GM23338 (cell line): ENCODE results near the gene UCK1. TPM values are rescaled to one million over a fixed set of nuclear protein-coding genes. Genes with fewer than 3 reads are reported as not detected.
A peak's percentile ranks its signal among the peaks of the same experiment; 100 is the strongest.

ENCODE experiments used
- ATAC-seq: fragments of 200-7000 bp; cut with Tn5 transposase; 3 replicates; pipeline ENCODE4 v1.9.1; 2020
- DNase-seq: peaks from one replicate; pipeline ENCODE4 v3.0.0-alpha.2; 2015; ENCODE audit warnings: low spot score
- H2AFZ ChIP-seq: fragments of 200-600 bp; sonication (generic); 2 replicates; pipeline ENCODE4 v1.8.0; 2016; ENCODE audit warnings: antibody characterized with exemption, mild to moderate bottlenecking, moderate library complexity
- H3F3A ChIP-seq: fragments of 200-600 bp; sonication (generic); replicated peaks from 2 replicates; pipeline ENCODE4 v1.8.0; 2017; ENCODE audit warnings: antibody characterized with exemption, mixed run types, low read depth
- H3K27ac ChIP-seq: fragments of 200-600 bp; sonication (generic); 2 replicates; pipeline ENCODE4 v1.6.1; 2016; ENCODE audit warnings: low read depth
- H3K27me3 ChIP-seq: fragments of 200-600 bp; sonication (generic); 2 replicates; pipeline ENCODE4 v1.8.0; 2016; ENCODE audit warnings: mild to moderate bottlenecking, mixed run types, moderate library complexity; ENCODE audit not compliant: insufficient read depth
- H3K36me3 ChIP-seq: fragments of 200-600 bp; sonication (generic); 2 replicates; pipeline ENCODE4 v1.8.0; 2016; ENCODE audit warnings: mild to moderate bottlenecking; ENCODE audit not compliant: insufficient read depth
- H3K4me1 ChIP-seq: fragments of 200-600 bp; sonication (generic); 2 replicates; pipeline ENCODE4 v1.8.0; 2016; ENCODE audit warnings: mild to moderate bottlenecking, moderate library complexity; ENCODE audit not compliant: insufficient read depth
- H3K4me2 ChIP-seq: fragments of 200-600 bp; sonication (generic); 2 replicates; pipeline ENCODE4 v1.7.1; 2017; ENCODE audit warnings: mixed run types
- H3K4me3 ChIP-seq: fragments of 200-600 bp; sonication (generic); 2 replicates; pipeline ENCODE4 v1.6.1; 2016; ENCODE audit warnings: mixed run types
- H3K79me2 ChIP-seq: fragments of 200-600 bp; sonication (generic); replicated peaks from 2 replicates; pipeline ENCODE4 v1.8.0; 2017; ENCODE audit warnings: mild to moderate bottlenecking; ENCODE audit not compliant: insufficient read depth
- H3K9me2 ChIP-seq: fragments of 200-600 bp; sonication (generic); 2 replicates; pipeline ENCODE4 v1.8.0; 2017; ENCODE audit not compliant: insufficient read depth
- H4K20me1 ChIP-seq: fragments of 200-600 bp; sonication (generic); replicated peaks from 2 replicates; pipeline ENCODE4 v1.8.0; 2017; ENCODE audit warnings: mild to moderate bottlenecking; ENCODE audit not compliant: insufficient read depth
- H3K27ac Mint-ChIP-seq: 2 replicates; pipeline ENCODE4 v1.8.0; 2020; ENCODE audit warnings: inconsistent platforms, mild to moderate bottlenecking, moderate library complexity, mixed read lengths
- H3K27me3 Mint-ChIP-seq: 3 replicates; pipeline ENCODE4 v1.8.0; 2022; ENCODE audit warnings: low read depth, mild to moderate bottlenecking, moderate library complexity, mixed read lengths, inconsistent platforms; ENCODE audit not compliant: insufficient read depth, poor library complexity
- H3K36me3 Mint-ChIP-seq: 3 replicates; pipeline ENCODE4 v1.8.0; 2021; ENCODE audit warnings: low read depth, mild to moderate bottlenecking, inconsistent platforms, moderate library complexity, mixed read lengths
- H3K4me1 Mint-ChIP-seq: 3 replicates; pipeline ENCODE4 v1.8.0; 2020; ENCODE audit warnings: mild to moderate bottlenecking, inconsistent platforms, mixed read lengths
- H3K4me3 Mint-ChIP-seq: 3 replicates; pipeline ENCODE4 v1.8.0; 2021; ENCODE audit warnings: moderate library complexity, mild to moderate bottlenecking, inconsistent platforms, mixed read lengths
- H3K9me3 Mint-ChIP-seq: 3 replicates; pipeline ENCODE4 v1.8.0; 2020; ENCODE audit warnings: moderate library complexity, mild to moderate bottlenecking, inconsistent platforms, mixed read lengths
- CREB1 ChIP-seq: fragments of 250-450 bp; sonication (Bioruptor Pico); IDR thresholded peaks from 2 replicates; pipeline ENCODE4 v1.5.0; 2020; ENCODE audit warnings: low read depth, mild to moderate bottlenecking, moderate library complexity
- CTCF ChIP-seq, 2 experiments: fragments of 200-600 bp in 1 of 2; sonication (generic) in 1 of 2; conservative IDR thresholded peaks; 2 replicates each; pipeline versions ENCODE4 v1.5.1 to v1.6.1; 2016 to 2017; ENCODE audit warnings: antibody characterized with exemption in 2 of 2, low read depth in 2 of 2, mild to moderate bottlenecking in 2 of 2, moderate library complexity in 1 of 2
- ETS1 ChIP-seq: IDR thresholded peaks from 2 replicates; pipeline ENCODE4 v1.6.1; 2016; ENCODE audit warnings: antibody characterized with exemption
- EZH2 ChIP-seq: fragments of 200-600 bp; sonication (generic); IDR thresholded peaks from one replicate; pipeline ENCODE4 v1.8.0; 2017; ENCODE audit warnings: antibody characterized with exemption, mild to moderate bottlenecking, low read depth; ENCODE audit not compliant: unreplicated experiment
- EZH2phosphoT487 ChIP-seq: fragments of 200-600 bp; sonication (generic); IDR thresholded peaks from one replicate; pipeline ENCODE4 v1.8.1; 2018; ENCODE audit warnings: antibody characterized with exemption; ENCODE audit not compliant: unreplicated experiment
- JUNB ChIP-seq: IDR thresholded peaks from one replicate; pipeline ENCODE4 v1.6.1; 2016; ENCODE audit warnings: antibody characterized with exemption; ENCODE audit not compliant: unreplicated experiment
- NANOG ChIP-seq: IDR thresholded peaks from 2 replicates; pipeline ENCODE4 v1.6.1; 2016; ENCODE audit warnings: antibody characterized with exemption, borderline replicate concordance
- POLR2AphosphoS5 ChIP-seq: IDR thresholded peaks from 2 replicates; pipeline ENCODE4 v1.6.1; 2016; ENCODE audit warnings: antibody characterized with exemption, low read depth
- REST ChIP-seq: IDR thresholded peaks from one replicate; pipeline ENCODE4 v1.6.1; 2018; ENCODE audit warnings: antibody characterized with exemption; ENCODE audit not compliant: unreplicated experiment
- STAT1 ChIP-seq: IDR thresholded peaks from one replicate; pipeline ENCODE4 v1.6.1; 2016; ENCODE audit warnings: antibody characterized with exemption; ENCODE audit not compliant: unreplicated experiment
- ZNF114 ChIP-seq: fragments of 250-450 bp; sonication (Bioruptor Pico); IDR thresholded peaks from 2 replicates; pipeline ENCODE4 v1.5.0; 2020; ENCODE audit warnings: mild to moderate bottlenecking, moderate library complexity
- ZNF331 ChIP-seq: fragments of 250-450 bp; sonication (Bioruptor Pico); IDR thresholded peaks from 2 replicates; pipeline ENCODE4 v1.5.0; 2020; ENCODE audit warnings: low read depth, mild to moderate bottlenecking, moderate library complexity
- ZNF462 ChIP-seq: fragments of 250-450 bp; sonication (Bioruptor Pico); IDR thresholded peaks from 2 replicates; pipeline ENCODE4 v1.5.0; 2020; ENCODE audit warnings: mild to moderate bottlenecking, moderate library complexity
- polyA plus RNA-seq: library from polyadenylated mRNA; unstranded; fragments of >200 nt; fragmentation: Nextera tagmentation; extraction: Ambion mirVana; gene quantifications from 2 replicates; pipeline ENCODE4 v1.2.1, GENCODE V29; 2016
- total RNA-seq: library from RNA; depleted of rRNA; stranded (reverse); fragments of >200 nt; shearing (Covaris generic); gene quantifications from 2 replicates; pipeline ENCODE4 v1.2.3, GENCODE V29; 2014

The UCK1 gene
- total and polyA plus RNA-seq, 2 experiments from 2014 or later = 23.4 to 35.9 TPM

- no peak for TF ChIP-seq ZNF331
- peak; percentile 29; the same call in 1 of the 2 replicates for TF ChIP-seq POLR2AphosphoS5
- no peak for TF ChIP-seq EZH2phosphoT487
Measured at GRCh38 chr9:131500939-131501541, 30.0 kb downstream of the UCK1 start (continued).

- Histone ChIP-seq H3F3A (peaks cover 56% of the 10 kb centered on the region), H4K20me1 (peaks cover 24% of the 10 kb centered on the region), H3K9me2 (no peaks in the 10 kb centered on the region), H3K36me3 (peaks cover 35% of the 10 kb centered on the region), H2AFZ (no peak overlapping the region), H3K4me3 (no peak overlapping the region), H3K79me2 (peaks cover 6% of the 10 kb centered on the region), H3K27me3 (no peaks in the 10 kb centered on the region; the same call in 1 of the 2 replicates), H3K27ac (peak overlapping the region; percentile 72; the same call in 1 of the 2 replicates), H3K4me2 (no peak overlapping the region), H3K4me1 (peaks cover 9% of the 10 kb centered on the region; the same call in 1 of the 2 replicates)
- peaks cover 59% of the 10 kb centered on the region for H3K36me3 Mint-ChIP-seq
- no peak for ATAC-seq
- peak overlapping the region; percentile 88 for H3K27ac Mint-ChIP-seq
- H3K27me3 Mint-ChIP-seq = peaks cover 49% of the 10 kb centered on the region
- H3K4me1 Mint-ChIP-seq = peaks cover 21% of the 10 kb centered on the region
- no peak overlapping the region for H3K4me3 Mint-ChIP-seq
- DNase-seq = no peak
- H3K9me3 Mint-ChIP-seq = no peaks in the 10 kb centered on the region; the same call in 2 of the 3 replicates
- TF ChIP-seq STAT1 (no peak), NANOG (no peak), EZH2 (no peak), JUNB (no peak), ZNF462 (CRISPR knock-in tag) (no peak), REST (no peak), CTCF (conservative IDR thresholded peaks at IDR 0.05; ENCODE audit: low read depth in 2 of 2) (no peak), ETS1 (no peak), CREB1 (CRISPR knock-in tag) (no peak), EZH2phosphoT487 (no peak), ZNF114 (CRISPR knock-in tag) (no peak), POLR2AphosphoS5 (no peak; the same call in 1 of the 2 replicates)
Measured at GRCh38 chr9:131500377-131500776, 30.7 kb downstream of the UCK1 start.
